MG63 (cell line): ENCODE data around the gene PARS2. TPM values are rescaled to one million over a fixed set of nuclear protein-coding genes. Genes with fewer than 3 reads are reported as not detected.

Source experiments
- DNase-seq: peaks from one replicate; pipeline ENCODE4 v3.0.0-alpha.2; 2020
- H3K27me3 ChIP-seq: fragments of 250-450 bp; sonication (Bioruptor Pico); 2 replicates; pipeline ENCODE4 v1.5.1; 2020; ENCODE audit warnings: mild to moderate bottlenecking, moderate library complexity
- H3K36me3 ChIP-seq: fragments of 250-450 bp; sonication (Bioruptor Pico); 2 replicates; pipeline ENCODE4 v1.5.1; 2020; ENCODE audit warnings: mild to moderate bottlenecking, moderate library complexity
- H3K4me3 ChIP-seq: fragments of 250-450 bp; sonication (Bioruptor Pico); 2 replicates; pipeline ENCODE4 v1.5.1; 2020; ENCODE audit warnings: mild to moderate bottlenecking, moderate library complexity
- H3K9me3 ChIP-seq: fragments of 250-450 bp; sonication (Bioruptor Pico); 2 replicates; pipeline ENCODE4 v1.5.1; 2020; ENCODE audit warnings: mild to moderate bottlenecking, moderate library complexity
- total RNA-seq: library from RNA; depleted of rRNA; stranded (reverse); fragments of >200 nt; shearing (Covaris generic); gene quantifications from 2 replicates; pipeline ENCODE4 v1.2.3, GENCODE V29; 2014; ENCODE audit warnings: low replicate concordance; rRNA removed

PARS2 gene
- total RNA-seq: 5.5 and 7.5 TPM in 2 replicates

DNA sequence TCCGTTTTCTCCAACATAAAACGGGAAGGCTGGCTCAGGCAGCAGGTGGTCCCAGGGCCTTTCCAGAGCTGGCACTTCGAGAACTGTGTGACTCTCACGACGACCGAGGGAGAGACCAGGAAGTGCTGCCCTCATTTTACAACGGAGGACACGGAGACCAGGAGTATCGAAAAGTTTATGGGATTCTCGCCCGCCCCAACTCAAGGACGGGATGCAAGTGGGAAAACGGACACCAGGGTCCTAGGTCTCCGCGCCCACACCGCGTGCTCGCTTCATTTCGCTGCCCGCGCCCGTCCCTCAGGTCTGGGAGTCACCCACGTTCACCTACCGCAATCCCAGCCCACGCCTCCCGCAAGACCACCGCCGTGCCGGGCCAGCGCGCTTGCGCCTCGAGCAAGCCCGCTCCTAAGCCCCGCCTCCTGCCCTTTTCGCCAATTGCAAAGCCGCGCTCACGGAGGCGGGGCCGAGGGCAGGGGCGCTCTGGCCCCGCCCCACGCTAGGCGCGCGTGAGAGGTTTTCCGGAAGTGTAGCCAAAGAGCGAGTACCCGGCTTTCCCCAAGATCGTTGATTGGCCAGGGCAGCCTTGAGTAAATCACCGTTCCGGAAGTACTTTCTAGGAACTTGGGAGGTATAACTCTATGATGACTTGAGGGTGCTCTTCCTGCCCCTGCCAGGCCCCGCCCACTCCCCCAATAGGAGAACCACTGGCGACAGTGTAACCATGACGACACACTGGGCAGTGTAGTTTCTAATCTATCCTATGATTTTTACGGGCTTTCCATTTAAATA lies at the start of gene PARS2:
Gene PARS2, minus strand, starts transcription at position 391 of the 789 bp plus-strand sequence. CDS start 5,362 bp downstream, outside the sequence.
- Histone ChIP-seq H3K4me3 (peak within 1 kb of the TSS; percentile 72), H3K36me3 (no peaks in the 10 kb centered on the region), H3K27me3 (no peaks in the 10 kb centered on the region), H3K9me3 (no peaks in the 10 kb centered on the region)
- DNase-seq: peak; percentile 95

DNA sequence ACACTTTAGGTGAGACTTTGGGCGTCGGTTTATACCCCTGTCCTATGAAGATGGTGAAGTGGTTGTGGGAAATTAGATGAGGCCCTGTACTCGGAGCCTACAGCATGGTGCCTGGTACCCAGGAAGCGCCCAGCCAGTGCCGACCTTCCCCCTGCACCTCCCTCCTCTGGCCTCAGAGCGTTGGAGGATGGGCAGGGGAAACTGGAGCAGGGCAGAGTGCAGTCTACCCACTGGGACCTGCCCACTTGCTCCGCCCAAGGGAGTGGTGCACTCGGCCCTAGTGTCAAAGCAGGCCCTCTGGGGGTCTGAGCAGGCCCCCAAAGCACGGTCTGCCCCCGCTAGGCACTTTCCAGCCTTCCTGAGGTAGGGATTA lies 49.8 kb upstream of the PARS2 start:
- Histone ChIP-seq H3K27me3 (no peaks in the 10 kb centered on the region), H3K36me3 (no peaks in the 10 kb centered on the region), H3K9me3 (no peaks in the 10 kb centered on the region), H3K4me3 (no peak overlapping the region)
- no peak for DNase-seq

DNA sequence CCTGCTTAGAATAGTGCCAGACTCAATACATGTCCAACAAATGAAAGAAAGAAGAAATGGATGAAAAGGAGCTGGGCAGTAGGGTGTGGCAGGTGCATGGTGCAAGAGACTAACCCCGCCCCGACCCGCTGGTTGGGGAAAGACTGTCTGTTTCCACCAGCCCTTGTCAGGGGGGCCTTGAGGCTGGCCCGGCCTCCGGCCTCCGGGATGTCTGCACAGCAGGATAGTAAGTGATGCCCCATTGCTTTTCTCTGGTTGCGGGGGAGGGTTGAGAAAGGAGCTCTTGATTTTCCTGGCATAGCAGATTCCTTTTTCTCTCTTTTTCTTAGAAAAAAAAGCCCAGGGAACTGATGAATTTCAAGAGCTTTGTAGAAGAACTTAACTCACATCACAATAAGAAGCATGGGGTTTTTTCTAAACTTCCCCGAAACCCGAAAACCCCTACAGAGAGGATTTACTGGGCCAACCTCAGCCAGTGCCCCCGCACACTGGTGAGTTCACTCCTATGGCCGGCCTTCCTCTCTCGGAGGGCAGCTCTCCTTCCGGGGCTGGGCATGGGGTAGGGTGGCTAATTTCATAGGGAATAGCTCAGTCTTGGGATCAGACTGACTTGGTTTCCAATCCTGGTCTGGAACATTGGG lies 49.3 kb upstream of the PARS2 start:
- no peak overlapping the region for H3K4me3 ChIP-seq
- no peaks in the 10 kb centered on the region for H3K9me3 ChIP-seq
- no peaks in the 10 kb centered on the region for H3K36me3 ChIP-seq
- H3K27me3 ChIP-seq: no peaks in the 10 kb centered on the region
- DNase-seq: no peak

DNA sequence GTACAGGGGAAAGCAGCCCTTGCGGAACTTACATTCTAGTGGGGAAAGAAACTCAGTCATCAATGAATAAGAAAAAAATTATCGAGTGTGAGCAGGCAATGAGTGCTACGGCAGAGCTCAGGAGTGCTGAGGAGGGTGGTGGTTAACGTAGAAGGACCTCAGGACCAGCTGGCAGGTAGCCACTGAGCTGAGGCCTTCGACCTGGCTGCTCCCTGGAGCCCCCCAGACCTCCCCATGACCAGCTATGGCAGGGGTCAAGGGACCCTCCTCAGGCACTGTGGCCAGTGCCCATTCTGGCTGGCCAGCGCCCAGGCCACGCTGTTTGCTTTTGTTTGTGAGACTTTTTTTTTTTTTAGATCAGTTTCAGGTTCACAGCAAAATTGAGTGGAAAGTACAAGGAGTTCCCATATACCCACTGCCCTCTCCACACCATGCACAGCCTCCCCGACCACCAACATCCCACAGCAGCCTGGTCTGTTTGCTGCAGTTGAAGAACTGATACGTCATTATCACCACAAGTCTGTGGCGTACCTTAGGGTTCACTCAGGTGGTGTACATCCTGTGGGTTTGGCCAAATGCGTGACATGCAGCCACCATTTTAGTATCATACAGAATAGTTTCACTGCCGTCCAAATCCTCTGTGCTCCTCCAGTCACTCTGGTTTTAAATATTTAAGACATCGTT lies 48.6 kb upstream of the PARS2 start:
- Histone ChIP-seq H3K36me3 (no peaks in the 10 kb centered on the region), H3K4me3 (no peak overlapping the region), H3K9me3 (no peaks in the 10 kb centered on the region), H3K27me3 (no peaks in the 10 kb centered on the region)
- no peak for DNase-seq

DNA sequence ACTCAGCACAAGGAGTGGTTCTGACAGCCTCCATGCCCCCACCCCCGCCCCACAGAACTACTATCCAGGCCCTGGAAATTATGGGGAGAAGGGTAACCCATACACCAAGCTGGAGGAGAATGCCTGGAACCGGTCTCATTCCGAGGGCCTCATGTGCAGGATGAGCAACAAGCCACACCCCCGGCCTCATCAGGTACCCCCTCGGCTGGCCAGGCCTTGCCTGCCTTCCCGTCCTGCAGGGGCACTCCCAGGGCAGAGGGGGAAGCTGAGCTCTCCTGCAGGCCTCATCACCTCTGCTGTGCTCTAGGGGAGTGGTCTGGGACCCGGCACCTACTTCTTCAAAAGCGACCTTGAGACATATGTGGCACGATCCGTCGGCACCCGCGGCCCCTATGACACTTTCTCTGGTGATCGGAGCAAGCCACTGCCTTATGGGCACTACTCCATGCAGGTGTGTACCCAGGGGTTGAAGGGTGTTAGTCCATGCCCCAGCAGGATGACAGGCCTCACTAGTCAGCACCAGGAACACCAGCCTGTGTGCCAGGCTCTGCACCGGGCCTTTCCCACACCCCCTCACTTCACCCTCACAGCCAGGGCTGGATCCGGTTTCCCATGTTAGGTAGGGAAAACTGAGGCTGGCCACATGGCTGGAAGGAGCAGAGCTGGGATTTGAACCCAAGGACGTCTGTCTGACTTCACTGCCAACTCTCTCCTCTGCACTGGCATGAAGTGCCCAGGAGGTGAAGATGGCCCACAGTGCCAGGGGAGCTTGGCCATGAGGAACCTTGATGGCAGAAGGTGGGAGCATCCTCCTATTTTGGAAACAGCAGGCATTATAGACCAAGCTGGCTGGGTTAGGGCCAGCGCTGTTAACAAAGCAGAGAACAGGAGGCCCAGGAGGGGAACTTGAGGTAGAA lies 47.7 kb upstream of the PARS2 start:
- H3K4me3 ChIP-seq: no peak overlapping the region
- DNase-seq: no peak
- H3K36me3 ChIP-seq: no peaks in the 10 kb centered on the region

DNA sequence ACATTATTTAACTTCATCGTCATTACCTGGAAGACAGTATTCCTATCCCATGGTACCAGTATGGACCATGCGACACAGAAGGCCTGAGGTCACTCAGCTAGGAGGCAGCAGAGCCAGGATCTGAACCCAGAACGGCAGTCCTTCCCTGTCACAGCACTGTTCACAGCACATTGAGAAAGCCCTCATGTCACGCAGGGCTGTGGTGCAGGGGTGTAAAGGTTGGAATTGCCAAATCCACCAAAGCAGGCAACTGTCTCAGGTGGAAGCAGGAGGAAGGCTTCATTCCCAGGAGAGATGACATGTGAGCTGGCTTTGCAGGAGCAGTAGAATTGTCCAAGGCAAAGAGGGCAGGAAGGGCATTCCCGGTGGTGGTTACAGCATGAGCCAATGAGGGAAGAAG lies 46.7 kb upstream of the PARS2 start:
- no peak for DNase-seq
- Histone ChIP-seq H3K27me3 (no peaks in the 10 kb centered on the region), H3K9me3 (no peaks in the 10 kb centered on the region), H3K36me3 (no peaks in the 10 kb centered on the region), H3K4me3 (no peak overlapping the region)

More for the DNA sequence above, 47.7 kb upstream of the PARS2 start:
- H3K27me3 ChIP-seq: no peaks in the 10 kb centered on the region
- H3K9me3 ChIP-seq: no peaks in the 10 kb centered on the region

DNA sequence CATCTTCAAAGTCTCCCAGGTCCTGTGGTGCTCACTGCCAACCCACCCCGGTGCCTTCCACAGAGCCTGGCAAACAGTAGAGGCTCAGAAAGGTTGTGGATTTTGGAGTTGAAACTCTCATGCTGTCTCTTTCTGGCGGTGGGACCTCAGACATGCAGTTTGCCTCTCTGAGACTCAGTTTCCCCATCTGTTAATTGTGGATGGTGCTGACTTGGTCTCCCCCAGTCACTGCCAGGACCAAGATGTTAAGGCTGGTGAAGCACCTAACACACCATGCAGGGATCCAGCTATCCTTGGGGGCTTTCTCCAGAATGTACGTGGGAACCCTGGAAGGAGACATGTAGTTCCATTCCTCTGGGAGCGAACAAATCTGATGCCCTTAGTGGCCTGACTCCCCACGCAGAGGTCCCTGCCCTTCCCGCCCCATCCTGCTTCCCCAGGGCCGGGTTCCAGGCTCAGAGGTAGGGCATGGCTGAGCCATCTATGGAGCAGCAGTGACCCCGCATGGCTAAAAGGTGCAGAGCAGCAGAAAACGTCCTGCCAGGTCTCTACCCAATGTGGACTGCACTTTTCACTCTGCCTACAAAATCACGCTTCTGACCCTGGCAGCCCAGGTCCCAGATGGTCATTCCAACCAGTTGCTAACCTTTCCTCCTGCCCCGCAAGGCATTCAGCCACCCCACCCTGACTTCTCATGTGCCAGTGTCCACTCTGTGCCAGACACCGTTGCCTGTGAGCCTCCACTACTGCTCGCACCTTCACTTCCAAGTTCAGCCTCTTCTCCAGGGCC lies 46.0 kb upstream of the PARS2 start:
- no peaks in the 10 kb centered on the region for H3K27me3 ChIP-seq
- no peak overlapping the region for H3K4me3 ChIP-seq
- no peaks in the 10 kb centered on the region for H3K36me3 ChIP-seq
- DNase-seq: peak; percentile 51
- H3K9me3 ChIP-seq: no peaks in the 10 kb centered on the region

DNA sequence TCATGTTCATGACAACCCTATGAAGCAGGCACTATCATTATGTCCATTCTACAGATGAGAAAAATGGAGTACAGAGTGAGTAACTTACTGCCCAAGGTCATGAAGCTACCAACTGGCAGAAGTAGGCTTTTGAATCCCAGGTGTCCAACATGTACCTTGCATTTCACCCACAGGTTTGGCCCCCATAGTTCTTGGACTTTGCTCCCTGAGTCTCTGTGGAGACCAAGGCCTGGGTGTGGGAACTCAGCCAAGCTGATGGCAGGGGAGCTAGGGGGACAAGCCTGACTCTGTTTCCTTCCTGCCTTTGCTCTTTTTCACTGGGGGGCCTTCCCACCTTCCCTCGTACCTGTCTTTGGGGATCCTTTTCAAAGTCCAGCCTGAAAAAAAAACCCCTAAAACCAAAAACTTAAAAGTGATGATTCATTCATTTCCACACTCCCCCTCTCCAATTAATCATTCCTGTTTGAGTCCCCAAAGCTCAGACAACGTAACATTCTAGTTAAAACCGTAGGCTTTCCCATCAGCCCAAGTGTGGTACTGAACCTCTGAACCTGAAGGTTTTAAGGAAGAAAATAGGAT lies 45.3 kb upstream of the PARS2 start:
- Histone ChIP-seq H3K4me3 (no peak overlapping the region), H3K9me3 (no peaks in the 10 kb centered on the region), H3K27me3 (no peaks in the 10 kb centered on the region), H3K36me3 (no peaks in the 10 kb centered on the region)
- no peak for DNase-seq

DNA sequence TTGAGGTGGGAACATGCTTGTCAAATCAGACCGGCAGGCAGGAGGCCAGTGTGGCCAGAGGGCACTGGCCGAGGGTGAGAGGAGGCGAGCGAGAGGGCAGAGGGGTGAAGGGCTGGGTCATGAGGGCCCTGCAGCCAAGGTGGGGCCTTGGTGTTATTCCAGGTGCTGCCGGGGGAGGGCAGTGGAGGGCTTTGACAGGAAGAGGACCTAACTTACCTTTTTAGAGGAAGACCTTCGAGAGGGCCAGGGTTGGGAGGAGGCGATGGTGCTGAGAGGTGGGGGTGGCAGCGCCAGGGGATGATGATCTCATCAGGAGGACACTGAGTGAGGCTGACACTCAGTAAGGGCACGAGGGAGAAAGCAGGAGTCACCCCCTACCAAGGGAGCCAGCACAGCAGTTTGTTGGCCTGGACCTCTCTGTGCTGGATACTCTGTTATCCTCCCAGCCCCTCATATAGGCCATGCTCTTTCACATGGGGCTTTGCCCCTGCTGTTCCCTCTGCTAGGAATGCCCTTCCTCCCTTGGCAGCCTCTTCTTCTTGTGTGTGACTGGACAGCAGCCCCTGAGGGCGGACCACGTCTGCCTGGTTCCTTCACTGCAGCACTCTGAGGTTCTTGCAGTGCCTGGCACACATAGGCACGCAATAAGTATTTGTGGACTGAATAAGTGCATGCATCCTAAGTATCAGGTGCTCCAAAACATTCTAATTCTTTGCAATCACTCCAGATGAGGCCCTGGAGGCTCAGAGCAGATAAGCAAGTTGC lies 44.3 kb upstream of the PARS2 start:
- no peak for DNase-seq
- Histone ChIP-seq H3K27me3 (no peaks in the 10 kb centered on the region), H3K36me3 (no peaks in the 10 kb centered on the region), H3K4me3 (no peak overlapping the region), H3K9me3 (no peaks in the 10 kb centered on the region)

DNA sequence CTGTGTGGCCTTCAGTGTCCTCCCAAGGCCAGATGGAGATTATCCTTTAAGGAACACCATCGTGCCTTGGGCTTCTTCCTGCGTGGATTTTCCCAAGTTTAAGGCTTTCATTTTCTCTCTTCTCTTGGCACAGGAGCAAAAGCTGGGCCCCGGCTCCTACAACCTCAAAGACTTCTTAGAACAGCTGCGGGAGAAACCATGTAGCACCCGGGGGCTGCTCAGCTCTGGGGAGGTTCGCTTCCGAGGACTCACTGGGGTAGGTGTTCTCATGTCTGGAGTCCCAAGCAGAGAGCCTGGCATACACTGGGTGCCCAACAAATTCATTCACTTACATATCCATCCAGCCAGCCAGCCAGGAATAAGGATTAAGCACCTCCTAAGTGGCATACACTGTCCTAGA lies 43.4 kb upstream of the PARS2 start:
- no peak overlapping the region for H3K4me3 ChIP-seq
- DNase-seq: no peak
- no peaks in the 10 kb centered on the region for H3K9me3 ChIP-seq
- no peaks in the 10 kb centered on the region for H3K36me3 ChIP-seq
- no peaks in the 10 kb centered on the region for H3K27me3 ChIP-seq

DNA sequence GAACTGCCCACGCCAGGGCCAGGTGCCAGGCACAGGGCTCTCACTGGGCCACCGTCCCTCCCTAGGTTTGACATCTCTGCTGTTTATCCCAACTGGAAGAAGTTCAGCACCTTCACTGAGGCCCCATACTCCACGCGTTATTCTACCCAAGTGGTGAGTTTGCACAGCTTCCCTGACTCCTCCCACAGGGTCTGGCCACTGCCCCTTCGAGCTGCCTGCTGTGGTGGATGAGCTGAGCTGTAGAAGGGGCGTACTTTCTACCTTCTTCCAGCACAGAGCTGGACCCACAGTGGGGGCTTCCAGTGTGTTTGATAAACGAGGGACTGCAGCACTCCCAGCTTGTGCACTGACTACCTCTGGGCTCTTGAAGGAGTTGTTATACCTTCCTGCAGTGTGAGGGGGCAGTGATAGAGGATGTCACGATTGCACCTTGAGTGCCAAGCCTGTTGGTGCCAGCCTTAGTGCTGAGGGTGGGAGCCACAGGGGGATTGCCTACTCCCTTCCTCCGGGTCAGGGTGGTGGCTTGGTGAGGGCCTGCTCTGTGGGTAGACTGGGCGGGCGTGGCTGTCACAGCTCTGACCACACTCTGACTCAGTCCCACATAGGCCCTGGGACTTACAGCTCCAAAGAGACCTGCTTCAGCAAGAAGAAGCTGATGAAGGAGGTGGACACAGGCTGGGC lies 42.7 kb upstream of the PARS2 start:
- H3K9me3 ChIP-seq: no peaks in the 10 kb centered on the region
- no peaks in the 10 kb centered on the region for H3K36me3 ChIP-seq
- H3K4me3 ChIP-seq: no peak overlapping the region
- no peaks in the 10 kb centered on the region for H3K27me3 ChIP-seq
- DNase-seq: peak; percentile 43

DNA sequence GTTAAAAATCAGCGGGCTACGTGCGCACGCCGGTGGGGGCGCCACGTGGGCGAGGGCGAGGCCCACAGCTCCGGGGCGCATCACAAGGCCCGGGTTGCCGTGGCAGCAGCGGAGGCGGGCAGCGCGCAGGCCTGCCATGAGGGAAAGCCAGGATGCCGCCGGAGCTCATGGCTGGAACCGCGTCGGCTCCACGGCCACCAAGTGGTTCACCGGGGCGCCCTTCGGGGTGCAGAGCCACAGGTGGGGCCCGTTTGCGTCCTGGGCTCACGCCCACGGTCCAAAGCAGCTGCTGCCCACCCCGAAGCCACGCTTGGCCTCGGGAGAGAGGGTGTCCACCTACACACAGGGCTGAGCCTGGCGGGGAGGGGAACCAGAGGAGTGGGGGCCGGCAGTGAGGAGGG lies 41.7 kb upstream of the PARS2 start:
- H3K4me3 ChIP-seq: no peak overlapping the region
- H3K27me3 ChIP-seq: no peaks in the 10 kb centered on the region
- H3K9me3 ChIP-seq: no peaks in the 10 kb centered on the region
- DNase-seq: no peak
- H3K36me3 ChIP-seq: no peaks in the 10 kb centered on the region

DNA sequence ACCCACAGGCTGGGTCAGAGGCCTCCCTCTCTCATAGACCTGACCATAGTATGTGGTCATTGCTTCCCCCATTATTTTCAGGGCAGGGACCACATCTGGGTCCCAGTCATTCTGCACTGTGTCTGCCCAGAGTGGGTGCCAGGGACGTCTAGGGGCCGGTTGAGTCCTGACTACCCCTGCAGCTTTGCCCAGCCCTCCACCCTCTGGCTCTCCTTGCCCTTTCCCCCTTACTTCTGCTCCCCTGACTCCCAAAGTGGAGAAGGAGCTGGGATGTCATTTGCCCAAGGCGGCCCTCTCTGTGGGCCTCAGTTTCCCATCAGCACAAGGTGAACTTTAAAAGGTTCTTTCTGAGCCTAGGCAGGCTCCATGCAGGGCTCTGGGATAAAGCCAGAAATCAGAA lies 41.1 kb upstream of the PARS2 start:
- DNase-seq: no peak
- H3K27me3 ChIP-seq: no peaks in the 10 kb centered on the region
- no peaks in the 10 kb centered on the region for H3K9me3 ChIP-seq
- no peaks in the 10 kb centered on the region for H3K36me3 ChIP-seq
- H3K4me3 ChIP-seq: no peak overlapping the region

DNA sequence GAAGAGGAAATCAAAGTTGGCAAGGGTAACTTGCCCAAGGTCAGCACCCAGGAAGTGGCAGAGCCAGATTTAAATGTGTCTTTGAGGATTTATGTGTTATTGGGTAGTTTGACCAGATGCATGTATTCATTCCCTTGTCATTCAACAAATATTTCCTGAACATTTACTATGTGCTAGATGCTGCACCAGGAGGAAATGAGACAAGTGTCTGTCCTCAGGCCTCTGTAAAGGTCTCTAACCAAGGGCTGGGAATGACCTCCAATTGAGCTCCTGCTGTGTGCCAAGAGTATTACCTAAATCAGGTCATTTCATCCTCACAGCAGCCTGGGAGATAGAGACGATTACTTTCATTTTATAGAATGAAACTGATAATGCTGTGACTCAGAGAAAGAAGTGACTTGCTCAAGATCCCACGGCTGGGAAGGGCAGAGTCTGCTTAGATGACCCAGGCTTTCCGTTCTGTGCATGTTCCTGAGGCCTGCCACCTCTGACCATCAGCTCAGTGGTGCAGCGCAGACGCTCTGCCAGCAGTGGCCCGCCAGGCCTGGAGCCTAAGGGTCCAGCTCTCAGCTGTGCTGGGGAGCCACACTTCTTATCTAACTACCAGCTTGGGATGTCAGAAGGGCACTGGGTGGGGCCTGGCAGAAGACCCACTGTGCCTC lies 40.3 kb upstream of the PARS2 start:
- DNase-seq: peak; percentile 28
- Histone ChIP-seq H3K36me3 (no peaks in the 10 kb centered on the region), H3K4me3 (no peak overlapping the region), H3K27me3 (no peaks in the 10 kb centered on the region), H3K9me3 (no peaks in the 10 kb centered on the region)
